Left lung (tissue), 10 donors: ENCODE measurements around the gene DEK. TPM values are rescaled to one million over a fixed set of nuclear protein-coding genes. Genes with fewer than 3 reads are reported as not detected.

Source experiments
- ATAC-seq: fragments of 200-7000 bp; cut with Tn5 transposase; one replicate; pipeline ENCODE4 v1.9.1; 2020; ENCODE audit warnings: moderate library complexity
- DNase-seq, 4 donors: peaks; one replicate each; pipeline ENCODE4 v3.0.0-alpha.2; 2013 to 2020
- H3K27ac ChIP-seq, 2 donors: fragments of 200-600 bp; sonication (generic) in 1 of 2; one replicate each; pipeline versions ENCODE4 v1.5.0 to v1.8.0; 2020 to 2021
- H3K27me3 ChIP-seq, 2 donors: fragments of 200-600 bp; sonication (generic) in 1 of 2; one replicate each; pipeline versions ENCODE4 v1.5.0 to v1.8.0; 2020 to 2021
- H3K36me3 ChIP-seq, 2 donors: fragments of 200-600 bp; sonication (generic) in 1 of 2; one replicate each; pipeline versions ENCODE4 v1.5.0 to v1.8.0; 2020 to 2021
- H3K4me1 ChIP-seq, 2 donors: fragments of 200-600 bp; one replicate each; pipeline ENCODE4 v1.8.0; 2021
- H3K4me3 ChIP-seq, 2 donors: fragments of 200-600 bp; sonication (generic) in 1 of 2; one replicate each; pipeline versions ENCODE4 v1.5.0 to v1.8.0; 2020 to 2021; ENCODE audit warnings: mild to moderate bottlenecking in 1 of 2
- H3K9me3 ChIP-seq, 2 donors: fragments of 200-600 bp; sonication (generic) in 1 of 2; one replicate each; pipeline versions ENCODE4 v1.5.0 to v1.8.0; 2020 to 2021
- CTCF ChIP-seq, 2 donors: fragments of 200-600 bp; sonication (generic) in 1 of 2; IDR thresholded peaks; one replicate each; pipeline versions ENCODE4 v1.5.0 to v1.8.0; 2021; ENCODE audit warnings: antibody characterized with exemption in 2 of 2
- intact Hi-C, 2 donors: fragments of 100-400 bp; cut with DNase I; formaldehyde crosslinking; loops; one replicate each; pipeline versions ENCODE4 v1.11.2 to v1.14.2; 2022
- polyA plus RNA-seq, 6 donors: library from polyadenylated mRNA; unstranded; fragments of 120-200 nt; gene quantifications; one replicate each; pipeline ENCODE4 v1.2.1, GENCODE V29; 2013; ENCODE audit not compliant: insufficient read length in 6 of 6
- total RNA-seq, 2 donors: library from RNA; stranded (reverse); fragmentation: NEBNext Ultra II Directional; extraction: Animal tissue kit (Norgen Biotek cat#: 25700); gene quantifications; one replicate each; pipeline ENCODE4 v1.2.1, GENCODE V29; 2021
- donor health status: DM: no; HTN: yes; CAD: no.
- donor health status: DM: no; HTN: no; CAD: no.

The DEK gene
- total and polyA plus RNA-seq, 8 donors = 60.7 to 196 (median 167) TPM

GRCh38 chr6:18308070-18308735, 43.9 kb upstream of the DEK start:
- Histone ChIP-seq H3K36me3 (no peaks in the 10 kb centered on the region), H3K27ac (no peak overlapping the region), H3K9me3 (no peaks in the 10 kb centered on the region), H3K27me3 (no peaks in the 10 kb centered on the region), H3K4me1 (no peaks in the 10 kb centered on the region), H3K4me3 (no peak overlapping the region)
- intact Hi-C loops = no loop called here
- no peak for TF ChIP-seq CTCF (IDR thresholded peaks at IDR 0.05)
- no peak for ATAC-seq
- DNase-seq = no peak

- H3K27me3 ChIP-seq = no peaks in the 10 kb centered on the region
- H3K36me3 ChIP-seq = no peaks in the 10 kb centered on the region
- H3K4me1 ChIP-seq = no peaks in the 10 kb centered on the region
- no peak for ATAC-seq
- no peak for DNase-seq
- intact Hi-C loops = no loop called here
- no peak overlapping the region for H3K4me3 ChIP-seq
- H3K9me3 ChIP-seq = no peaks in the 10 kb centered on the region
- no peak overlapping the region for H3K27ac ChIP-seq
- no peak for TF ChIP-seq CTCF (IDR thresholded peaks at IDR 0.05)
Measured at GRCh38 chr6:18306977-18307376, 42.6 kb upstream of the DEK start.

- no peak overlapping the region for H3K27ac ChIP-seq
- H3K9me3 ChIP-seq = no peaks in the 10 kb centered on the region
- H3K4me3 ChIP-seq = no peak overlapping the region
- no peaks in the 10 kb centered on the region for H3K4me1 ChIP-seq
- TF ChIP-seq CTCF (IDR thresholded peaks at IDR 0.05) = no peak
- no peak for ATAC-seq
- H3K36me3 ChIP-seq = no peaks in the 10 kb centered on the region
- H3K27me3 ChIP-seq = no peaks in the 10 kb centered on the region
- DNase-seq = no peak
- intact Hi-C loops = no loop called here
Measured at GRCh38 chr6:18302561-18303439, 38.5 kb upstream of the DEK start.

GRCh38 chr6:18293076-18293904, 29.0 kb upstream of the DEK start:
- Histone ChIP-seq H3K27me3 (no peaks in the 10 kb centered on the region), H3K4me1 (no peaks in the 10 kb centered on the region), H3K27ac (no peak overlapping the region), H3K9me3 (no peaks in the 10 kb centered on the region), H3K36me3 (no peaks in the 10 kb centered on the region), H3K4me3 (no peak overlapping the region)
- no peak for TF ChIP-seq CTCF (IDR thresholded peaks at IDR 0.05)
- no peak for DNase-seq
- intact Hi-C loops = no loop called here
- ATAC-seq = no peak

GRCh38 chr6:18289283-18289682, 25.0 kb upstream of the DEK start:
- Histone ChIP-seq H3K4me1 (no peaks in the 10 kb centered on the region), H3K9me3 (no peaks in the 10 kb centered on the region), H3K27ac (no peak overlapping the region), H3K4me3 (no peak overlapping the region), H3K36me3 (no peaks in the 10 kb centered on the region), H3K27me3 (no peaks in the 10 kb centered on the region)
- TF ChIP-seq CTCF (IDR thresholded peaks at IDR 0.05) = no peak
- ATAC-seq (no peak), DNase-seq (no peak)
- intact Hi-C loops = no loop called here
